Pericardium fibroblast (primary cell): Measurements from ENCODE around the gene DRC7. TPM values are rescaled to one million over a fixed set of nuclear protein-coding genes. Genes with fewer than 3 reads are reported as not detected.

Experiments
- total RNA-seq: library from RNA; depleted of rRNA; stranded (reverse); fragments of >200 nt; gene quantifications from 2 replicates; pipeline ENCODE4 v1.2.3, GENCODE V29; 2015

Gene DRC7
- total RNA-seq = not detected in 2 replicates

GRCh38 chr16:57694725-57695679, at the start of gene DRC7:
Gene DRC7, plus strand, starts transcription at chr16:57694806. Its CDS starts 3,144 bp downstream, at chr16:57697950.

GRCh38 chr16:57668263-57668571, 26.4 kb upstream of the DRC7 start, which contains the start of gene ADGRG3:
Gene ADGRG3, plus strand, starts transcription at chr16:57668306. Its CDS starts 42 bp downstream, at chr16:57668348.

GRCh38 chr16:57735755-57736418, 41.3 kb downstream of the DRC7 start, which contains the start of gene KATNB1:
Gene KATNB1, plus strand, starts transcription at chr16:57735770. Its CDS starts 1,474 bp downstream, at chr16:57737244.

Other genes starting within 250 kb of the DRC7 start
- gene CIAPIN1, start 247.4 kb upstream of the DRC7 start, total RNA-seq = 27.2 and 30.0 TPM in 2 replicates
- gene COQ9, start 247.3 kb upstream of the DRC7 start, total RNA-seq = 24.5 and 27.1 TPM in 2 replicates
- gene POLR2C, start 232.1 kb upstream of the DRC7 start, total RNA-seq = 77.9 and 87.5 TPM in 2 replicates
- 32.8 and 62.4 TPM in 2 replicates for gene DOK4, start 208.3 kb upstream of the DRC7 start, total RNA-seq
- 31.6 and 39.9 TPM in 2 replicates for gene CCDC102A, start 158.2 kb upstream of the DRC7 start, total RNA-seq
- gene ADGRG5, start 152.2 kb upstream of the DRC7 start, total RNA-seq = not detected in 2 replicates
- gene ADGRG1, start 66.2 kb upstream of the DRC7 start, total RNA-seq = 0.68 and 2.3 TPM in 2 replicates
- not detected in 2 replicates for gene ADGRG3, start 26.5 kb upstream of the DRC7 start, total RNA-seq
- gene KATNB1, start 41.0 kb downstream of the DRC7 start, total RNA-seq = 17.9 and 20.3 TPM in 2 replicates
- 12.0 and 54.6 TPM in 2 replicates for gene KIFC3, start 107.7 kb downstream of the DRC7 start, total RNA-seq